Small intestine (tissue), 7 donors: ENCODE measurements around the gene TIAM1. TPM values are rescaled to one million over a fixed set of nuclear protein-coding genes. Genes with fewer than 3 reads are reported as not detected.

Source experiments
- DNase-seq, 2 donors: peaks; one replicate each; pipeline versions ENCODE4 v3.0.0 to v3.0.0-alpha.2; 2013
- FAIRE-seq: peaks from 2 replicates; lab custom pipeline; 2012; peaks lifted over from hg19 to GRCh38; lab: Jason Lieb, UNC
- H3K27ac ChIP-seq, 3 donors: one replicate each; pipeline ENCODE4 v1.5.1; 2013; ENCODE audit warnings: low read length in 2 of 3, mild to moderate bottlenecking in 2 of 3, control low read depth in 1 of 3, inconsistent platforms in 1 of 3, low read depth in 1 of 3, moderate library complexity in 1 of 3
- H3K27me3 ChIP-seq, 3 donors: one replicate each; pipeline ENCODE4 v1.6.1; 2013; ENCODE audit warnings: low read length in 3 of 3, inconsistent platforms in 1 of 3; ENCODE audit not compliant: control insufficient read depth in 3 of 3, insufficient read depth in 3 of 3
- H3K36me3 ChIP-seq, 3 donors: one replicate each; pipeline ENCODE4 v1.6.1; 2013; ENCODE audit warnings: low read length in 3 of 3, inconsistent platforms in 1 of 3, low read depth in 1 of 3, mild to moderate bottlenecking in 1 of 3, moderate library complexity in 1 of 3; ENCODE audit not compliant: control insufficient read depth in 3 of 3, insufficient read depth in 2 of 3
- H3K4me1 ChIP-seq, 3 donors: one replicate each; pipeline ENCODE4 v1.6.1; 2013; ENCODE audit warnings: low read length in 2 of 3, inconsistent platforms in 1 of 3, low read depth in 1 of 3, mild to moderate bottlenecking in 1 of 3, moderate library complexity in 1 of 3; ENCODE audit not compliant: control insufficient read depth in 3 of 3, insufficient read depth in 2 of 3
- H3K4me3 ChIP-seq, 3 donors: one replicate each; pipeline ENCODE4 v1.5.1; 2013; ENCODE audit warnings: low read length in 3 of 3, control low read depth in 1 of 3, inconsistent platforms in 1 of 3, low read depth in 1 of 3, mild to moderate bottlenecking in 1 of 3, moderate library complexity in 1 of 3
- H3K9me3 ChIP-seq, 2 donors: one replicate each; pipeline ENCODE4 v1.6.1; 2013; ENCODE audit warnings: low read depth in 1 of 2, low read length in 1 of 2; ENCODE audit not compliant: control insufficient read depth in 2 of 2, insufficient read depth in 1 of 2
- WGBS, 3 donors: extraction: QIAGEN DNeasy Blood & Tissue Kit; methylation state at CpG; one replicate each; pipeline ENCODE4 v1.1.7; 2013; 5-methylcytosine and 5-hydroxymethylcytosine counted together
- polyA plus RNA-seq, 4 donors: library from polyadenylated mRNA; stranded (reverse) in 3 of 4; unstranded in 1 of 4; fragments of 200-250 nt in 3 of 4; fragments of 120-200 nt in 1 of 4; gene quantifications; one replicate each; pipeline versions ENCODE4 v1.2.1 to v1.2.3, GENCODE V29; 2013
- donor health status: healthy with polysubstance abuse.
- donor health status: control.
- donor health status: control.
- donor health status: Bipolar disorder and iron deficiency.
- donor health status: healthy.

TIAM1 gene
- polyA plus RNA-seq, 4 donors, result 0.45 to 4.1 (median 2.4) TPM

DNA sequence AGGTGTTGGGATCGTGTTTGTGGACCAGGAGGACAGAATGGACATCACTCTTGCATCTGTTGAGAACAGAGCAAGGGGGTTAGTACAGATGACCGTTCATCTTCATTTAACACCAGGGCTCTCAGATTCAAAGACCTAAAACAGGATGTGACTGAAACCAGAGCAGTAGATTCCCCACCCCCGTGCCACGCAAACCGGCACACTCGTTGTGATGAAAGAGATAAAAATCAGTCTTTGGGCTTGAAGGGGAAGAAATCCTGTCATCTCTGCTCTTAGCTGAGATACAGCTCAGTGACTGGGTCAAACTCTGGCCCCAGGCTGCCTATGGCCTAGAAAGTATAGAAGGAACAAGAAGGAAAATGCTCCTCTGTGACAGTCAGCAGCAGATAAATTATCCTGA, 159.6 kb downstream of the TIAM1 start:
- WGBS, 3 donors, result 65 to 79% (median 71%) methylated on average over 6 of the region's 6 CpGs
- DNase-seq, result no peak

DNA sequence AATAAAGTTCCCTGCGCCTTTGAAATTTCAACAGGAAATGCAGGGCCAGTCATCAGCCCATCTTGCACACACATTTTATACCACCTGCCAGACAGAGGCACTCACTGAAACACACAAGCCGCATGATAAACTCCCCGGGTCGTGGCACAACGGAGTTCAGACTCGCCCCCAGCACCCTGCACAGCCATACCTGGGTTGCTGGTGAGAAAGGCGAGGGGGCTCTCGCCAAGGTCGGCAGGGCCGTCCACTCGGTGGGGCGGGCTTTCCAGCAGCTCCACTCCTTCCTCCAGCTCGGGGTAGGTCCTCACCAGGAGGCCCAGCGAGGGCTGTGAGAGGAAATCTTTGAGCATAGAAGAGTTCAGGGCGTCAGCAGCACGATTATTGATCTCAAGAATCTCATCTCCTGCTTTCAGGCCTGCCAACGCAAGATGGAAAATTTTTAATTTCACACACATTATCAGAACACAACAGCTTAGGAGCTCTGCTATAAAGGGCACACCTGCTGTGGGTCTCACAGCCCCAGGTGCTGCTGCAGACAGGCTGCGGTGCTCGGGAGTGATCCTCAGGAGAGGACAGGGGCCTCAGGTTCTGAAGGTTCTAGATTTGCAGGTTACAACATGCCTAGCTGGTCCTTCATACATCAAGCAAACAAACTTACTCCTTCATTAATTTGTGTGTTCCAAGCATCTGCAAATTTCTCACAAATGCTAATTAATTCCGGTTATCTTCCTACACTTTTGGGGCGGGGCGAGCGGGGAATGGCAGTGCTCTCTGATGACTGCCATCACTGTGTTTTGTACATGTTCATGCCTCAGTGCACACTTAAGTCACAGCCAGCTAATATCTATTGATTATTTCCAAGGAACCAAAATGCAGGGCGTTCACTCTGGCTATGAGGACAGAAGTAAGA, 161.6 kb downstream of the TIAM1 start:
- no peak overlapping the region for H3K4me3 ChIP-seq

More for the DNA sequence above, 159.6 kb downstream of the TIAM1 start:
- H3K27ac ChIP-seq, result no peak overlapping the region
- H3K4me3 ChIP-seq, result no peak overlapping the region
- H3K27me3 ChIP-seq, result no peaks in the 10 kb centered on the region
- no peaks in the 10 kb centered on the region for H3K4me1 ChIP-seq
- FAIRE-seq, result no peak
- peaks cover 0 to 4% (median 0%) of the 10 kb centered on the region in 3 donors for H3K36me3 ChIP-seq
- H3K9me3 ChIP-seq, result no peaks in the 10 kb centered on the region

DNA sequence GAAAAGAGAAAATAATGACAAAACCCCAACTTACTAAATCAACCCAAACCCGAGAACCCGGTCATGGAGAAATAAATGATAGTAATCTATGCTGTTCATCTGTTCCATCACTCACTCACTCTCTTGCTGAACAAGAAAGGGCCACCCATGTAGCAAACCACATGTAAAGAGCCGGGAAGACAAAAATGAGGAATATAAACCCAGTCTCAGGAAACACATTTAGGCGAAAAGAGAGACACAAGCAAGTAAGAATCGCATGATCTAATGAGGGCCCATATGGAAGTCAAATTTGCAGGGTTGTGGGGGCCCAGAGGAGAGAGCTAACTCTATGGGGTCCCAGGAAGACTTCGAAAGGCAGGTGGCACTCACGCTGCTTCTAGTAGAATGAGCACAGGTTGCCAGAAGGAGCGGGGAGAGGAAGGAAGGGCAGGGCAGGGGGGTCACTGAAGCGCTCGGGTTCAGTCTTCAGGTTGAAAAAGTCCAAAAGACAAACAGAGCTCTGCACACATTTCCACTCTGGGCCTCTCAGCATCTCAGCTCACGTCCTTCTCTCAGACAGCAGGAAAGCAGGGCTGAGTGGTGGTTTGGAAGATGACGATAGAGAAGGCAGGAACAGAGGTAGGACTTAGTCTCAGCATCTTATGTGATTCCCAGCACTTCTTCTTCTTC, 162.8 kb downstream of the TIAM1 start:
- Histone ChIP-seq H3K27me3 (no peaks in the 10 kb centered on the region), H3K36me3 (peaks cover 0 to 1% (median 0%) of the 10 kb centered on the region in 3 donors), H3K9me3 (no peaks in the 10 kb centered on the region), H3K4me3 (no peak overlapping the region), H3K4me1 (no peaks in the 10 kb centered on the region), H3K27ac (no peak overlapping the region)
- DNase-seq (no peak), FAIRE-seq (no peak)
- 84 to 89% (median 86%) methylated on average over 12 of the region's 12 CpGs for WGBS, 3 donors

More for the DNA sequence above, 161.6 kb downstream of the TIAM1 start:
- Histone ChIP-seq H3K36me3 (peaks cover 0 to 4% (median 0%) of the 10 kb centered on the region in 3 donors), H3K27ac (no peak overlapping the region), H3K27me3 (no peaks in the 10 kb centered on the region), H3K9me3 (no peaks in the 10 kb centered on the region), H3K4me1 (no peaks in the 10 kb centered on the region)
- WGBS, 3 donors, result 77 to 81% (median 81%) methylated on average over 24 of the region's 24 CpGs
- no peak for FAIRE-seq
- DNase-seq, result no peak

DNA sequence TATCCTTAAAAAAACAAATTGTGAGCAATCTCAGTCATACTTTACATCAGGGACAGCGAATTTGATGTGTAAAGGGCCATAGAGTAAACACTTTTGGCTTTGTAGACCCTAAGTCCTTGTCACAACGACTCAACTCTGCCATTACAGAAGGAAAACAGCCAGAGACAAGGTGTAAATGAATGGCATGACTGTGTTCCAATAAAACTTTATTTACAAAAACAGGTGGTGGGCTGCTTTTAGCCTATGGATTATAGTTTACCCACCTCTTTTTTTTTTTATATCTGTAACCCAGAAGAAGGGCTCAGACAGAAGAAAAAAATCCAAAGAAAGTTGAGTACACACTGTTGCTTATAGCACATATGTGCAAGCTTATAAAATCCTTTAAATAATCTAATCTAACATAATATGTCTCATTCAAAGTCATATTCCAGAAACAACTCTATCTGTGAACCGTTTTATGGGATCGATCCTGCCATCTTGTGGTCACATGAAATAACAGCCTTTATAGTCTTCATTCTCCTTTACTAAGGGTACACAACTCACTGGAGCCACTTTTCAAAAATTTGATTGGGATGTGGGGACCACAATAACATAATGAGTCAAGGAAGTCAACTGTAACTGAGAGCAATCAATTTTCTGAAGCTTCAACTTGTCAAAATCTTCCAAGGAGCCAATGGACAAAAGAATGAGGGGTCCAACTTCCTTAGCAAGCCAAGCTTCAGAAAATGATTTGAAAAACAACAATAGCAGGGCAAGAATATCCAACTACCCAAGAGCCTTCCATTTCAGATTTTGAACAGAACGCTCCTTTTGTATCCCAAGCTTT, 163.6 kb downstream of the TIAM1 start:
- H3K27ac ChIP-seq, result no peak overlapping the region
- WGBS, 3 donors, result 37 to 51% (median 39%) methylated on average over 5 of the region's 5 CpGs
- H3K36me3 ChIP-seq, result no peaks in the 10 kb centered on the region
- no peaks in the 10 kb centered on the region for H3K9me3 ChIP-seq
- FAIRE-seq, result no peak
- peak; percentile 21 to 37 for DNase-seq
- no peak overlapping the region for H3K4me3 ChIP-seq
- H3K27me3 ChIP-seq, result no peaks in the 10 kb centered on the region
- no peaks in the 10 kb centered on the region for H3K4me1 ChIP-seq

DNA sequence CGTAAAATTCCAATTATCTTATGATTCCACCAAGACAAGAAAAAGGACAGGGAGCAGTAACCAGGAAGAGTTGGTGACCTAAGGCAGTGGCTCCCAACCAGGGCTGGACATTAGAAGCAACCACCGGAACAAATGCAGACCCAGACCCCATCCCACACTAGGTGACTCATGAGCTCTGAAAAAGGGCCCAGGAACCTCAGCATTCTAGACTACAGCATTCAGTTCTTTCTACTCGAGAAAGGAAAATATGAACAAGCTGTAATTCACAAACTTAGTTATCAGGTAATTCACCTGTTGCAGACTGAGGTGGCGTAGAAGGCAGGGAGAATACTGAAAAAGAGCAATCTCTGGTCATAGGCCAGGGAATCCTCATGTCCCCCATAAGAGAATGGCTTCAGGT, 167.3 kb downstream of the TIAM1 start:
- H3K36me3 ChIP-seq, result no peaks in the 10 kb centered on the region
- WGBS, 3 donors, result 77 to 84% (median 79%) methylated on average over 4 of the region's 4 CpGs

DNA sequence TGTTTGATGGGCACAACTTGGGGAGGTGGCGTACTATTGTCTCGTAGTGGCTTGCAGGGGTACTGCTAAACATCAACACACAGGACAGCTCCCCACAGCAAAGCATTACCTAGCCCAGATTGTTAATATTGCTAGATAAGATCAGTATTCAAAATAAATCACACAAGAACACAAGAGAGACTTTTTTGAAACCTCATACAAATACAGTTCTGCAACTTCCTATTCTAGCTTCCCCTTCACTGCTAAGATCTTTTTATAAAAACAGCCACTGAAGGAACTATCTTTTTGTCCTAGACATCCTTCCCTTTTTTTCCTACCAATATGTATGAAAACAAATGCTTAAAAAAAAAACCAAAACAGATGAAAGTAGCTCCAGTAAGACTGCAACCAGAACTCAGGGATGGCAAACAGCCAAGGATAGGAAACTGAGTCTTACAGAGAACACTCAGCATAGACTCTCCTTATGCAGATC, 167.9 kb downstream of the TIAM1 start:
- WGBS, 3 donors, result 82 to 93% (median 84%) methylated on average over 2 of the region's 2 CpGs
- no peaks in the 10 kb centered on the region for H3K36me3 ChIP-seq
- H3K9me3 ChIP-seq, result no peaks in the 10 kb centered on the region
- FAIRE-seq (no peak), DNase-seq (no peak)
- H3K4me3 ChIP-seq, result no peak overlapping the region
- no peaks in the 10 kb centered on the region for H3K27me3 ChIP-seq
- no peak overlapping the region for H3K27ac ChIP-seq
- H3K4me1 ChIP-seq, result no peaks in the 10 kb centered on the region

More for the DNA sequence above, 167.3 kb downstream of the TIAM1 start:
- no peak overlapping the region for H3K27ac ChIP-seq
- no peaks in the 10 kb centered on the region for H3K9me3 ChIP-seq
- DNase-seq (no peak), FAIRE-seq (no peak)
- no peaks in the 10 kb centered on the region for H3K4me1 ChIP-seq
- no peak overlapping the region for H3K4me3 ChIP-seq
- no peaks in the 10 kb centered on the region for H3K27me3 ChIP-seq

DNA sequence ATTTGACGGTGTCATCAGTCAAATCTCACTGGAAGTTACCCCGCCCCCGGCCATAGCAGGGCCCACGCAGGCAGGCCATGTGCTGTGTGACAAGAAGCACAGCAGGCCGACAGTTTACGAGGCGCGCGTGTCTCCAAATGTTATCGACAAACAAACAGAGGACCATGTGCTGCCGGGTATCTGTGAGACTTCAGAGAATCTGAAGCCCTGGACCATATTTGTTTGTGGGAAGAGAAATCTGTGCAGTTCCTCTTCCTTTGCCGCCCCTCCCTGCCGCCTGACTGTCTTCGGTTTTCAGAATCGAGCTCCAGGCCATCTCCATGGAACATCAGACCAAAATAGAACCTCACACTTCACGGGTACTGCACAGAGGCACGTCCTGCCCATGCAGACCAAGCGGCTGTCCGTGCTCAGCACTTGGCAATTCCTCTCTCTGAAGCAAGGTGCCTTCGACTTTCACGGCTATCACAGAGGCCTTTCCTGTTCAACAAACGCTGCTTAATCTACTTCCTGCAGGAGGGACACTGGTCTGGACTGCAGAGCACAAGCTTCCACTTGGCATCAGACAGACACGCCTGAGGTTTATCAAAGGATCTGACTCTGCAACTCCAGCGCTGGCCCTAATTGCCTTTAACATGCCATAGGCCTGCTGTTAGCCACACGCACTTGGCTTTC, 170.0 kb downstream of the TIAM1 start:
- H3K36me3 ChIP-seq, result no peaks in the 10 kb centered on the region
- no peaks in the 10 kb centered on the region for H3K9me3 ChIP-seq
- DNase-seq (no peak), FAIRE-seq (no peak)
- 45 to 72% (median 69%) methylated on average over 25 of the region's 25 CpGs for WGBS, 3 donors
- no peaks in the 10 kb centered on the region for H3K27me3 ChIP-seq
- no peaks in the 10 kb centered on the region for H3K4me1 ChIP-seq
- no peak overlapping the region for H3K4me3 ChIP-seq
- H3K27ac ChIP-seq, result peak overlapping the region in 1 of 3 donors; percentile 66
